Anterior cingulate cortex (tissue), 58 donors: ENCODE results near the gene ATP11B.
"Not testable (repeated sequence)": the region's sequence is repeated elsewhere in the genome, so short reads cannot be mapped to it uniquely, and the experiment has no call there.

Source experiments
- DNase-seq, 58 donors: peaks; one replicate each; lab custom pipeline; 2025; lab: John Stamatoyannopoulos, UW

Gene ATP11B

GRCh38 chr3:182822260-182822659 is 29.0 kb downstream of the ATP11B start:
- not testable (repeated sequence) for DNase-seq

- DNase-seq: no peak
Observed at GRCh38 chr3:182824957-182825356, 31.7 kb downstream of the ATP11B start.

GRCh38 chr3:182829761-182830405 is 36.6 kb downstream of the ATP11B start:
- no peak for DNase-seq

GRCh38 chr3:182837855-182838454 is 44.7 kb downstream of the ATP11B start:
- no peak for DNase-seq

- DNase-seq: no peak
Observed at GRCh38 chr3:182843478-182843877, 50.2 kb downstream of the ATP11B start.

GRCh38 chr3:182848906-182849305 is 55.6 kb downstream of the ATP11B start:
- no peak for DNase-seq

GRCh38 chr3:182855076-182855475 is 61.8 kb downstream of the ATP11B start:
- no peak for DNase-seq

GRCh38 chr3:182861348-182861747 is 68.0 kb downstream of the ATP11B start:
- DNase-seq: no peak

- DNase-seq: no peak
Observed at GRCh38 chr3:182862159-182862860, 69.0 kb downstream of the ATP11B start.

- no peak for DNase-seq
Observed at GRCh38 chr3:182869059-182869458, 75.8 kb downstream of the ATP11B start.

GRCh38 chr3:182870917-182871316 is 77.6 kb downstream of the ATP11B start:
- DNase-seq: not testable (repeated sequence)

- no peak for DNase-seq
Observed at GRCh38 chr3:182879031-182879611, 85.8 kb downstream of the ATP11B start.

- DNase-seq: no peak
Observed at GRCh38 chr3:182886497-182886896, 93.2 kb downstream of the ATP11B start.

- no peak for DNase-seq
Observed at GRCh38 chr3:182889948-182890629, 96.8 kb downstream of the ATP11B start.

- DNase-seq: no peak
Observed at GRCh38 chr3:182891364-182891763, 98.1 kb downstream of the ATP11B start.

- DNase-seq: no peak
Observed at GRCh38 chr3:182892226-182892625, 98.9 kb downstream of the ATP11B start.

- DNase-seq: no peak
Observed at GRCh38 chr3:182895513-182896112, 102.3 kb downstream of the ATP11B start.

- no peak for DNase-seq
Observed at GRCh38 chr3:182896553-182896952, 103.2 kb downstream of the ATP11B start.

- DNase-seq: no peak
Observed at GRCh38 chr3:182902236-182902635, 108.9 kb downstream of the ATP11B start.

GRCh38 chr3:182904164-182904563 is 110.9 kb downstream of the ATP11B start:
- DNase-seq: no peak
